OCI-LY3 (cell line): ENCODE measurements around the gene DCDC2.

ENCODE experiments used
- H2AFZ ChIP-seq: fragments of 200-600, 300-600 bp; shearing (Covaris generic); 2 replicates; pipeline ENCODE4 v1.6.0; 2014; ENCODE audit warnings: antibody characterized with exemption, low read depth, low read length
- H3K27ac ChIP-seq: fragments of 200-600, 300-600 bp; sonication (generic); 2 replicates; pipeline ENCODE4 v1.5.1; 2014; ENCODE audit warnings: mild to moderate bottlenecking, low read length, moderate library complexity, mixed read lengths
- H3K27me3 ChIP-seq: fragments of 200-600, 300-600 bp; sonication (generic); 2 replicates; pipeline ENCODE4 v1.6.1; 2014; ENCODE audit warnings: low read depth, low read length, mixed read lengths
- H3K36me3 ChIP-seq: fragments of 200-600, 300-600 bp; sonication (generic); replicated peaks from 2 replicates; pipeline ENCODE3; 2014; ENCODE audit warnings: low read depth, low read length, mixed read lengths
- H3K4me1 ChIP-seq: fragments of 300-600, 200-600 bp; sonication (generic); 2 replicates; pipeline ENCODE4 v1.6.1; 2014; ENCODE audit warnings: low read length, mixed read lengths
- H3K4me2 ChIP-seq: fragments of 200-600, 300-600 bp; sonication (generic); 2 replicates; pipeline ENCODE4 v1.6.1; 2014; ENCODE audit warnings: low read length, mixed read lengths
- H3K4me3 ChIP-seq: fragments of 300-600, 200-600 bp; sonication (generic); 2 replicates; pipeline ENCODE4 v1.5.1; 2014; ENCODE audit warnings: antibody characterized with exemption, mild to moderate bottlenecking, low read length, moderate library complexity
- H3K79me2 ChIP-seq: fragments of 300-600, 200-600 bp; shearing (Covaris generic); 2 replicates; pipeline ENCODE4 v1.6.1; 2014; ENCODE audit warnings: mild to moderate bottlenecking, low read length, mixed read lengths
- H3K9ac ChIP-seq: fragments of 300-600, 200-600 bp; shearing (Covaris generic); 2 replicates; pipeline ENCODE4 v1.6.0; 2014; ENCODE audit warnings: mild to moderate bottlenecking, low read length, moderate library complexity
- H3K9me3 ChIP-seq: fragments of 200-600, 300-600 bp; shearing (Covaris generic); 2 replicates; pipeline ENCODE4 v1.6.1; 2014; ENCODE audit warnings: low read length, mixed read lengths; ENCODE audit not compliant: insufficient read depth
- H4K20me1 ChIP-seq: fragments of 200-600, 300-600 bp; sonication (generic); 2 replicates; pipeline ENCODE4 v1.6.1; 2016; ENCODE audit warnings: low read length, mixed read lengths; ENCODE audit not compliant: insufficient read depth
- CTCF ChIP-seq: fragments of 200-600, 300-600 bp; sonication (generic); IDR thresholded peaks from 2 replicates; pipeline ENCODE4 v1.5.1; 2014; ENCODE audit warnings: antibody characterized with exemption, low read length, low read depth
- EZH2phosphoT487 ChIP-seq: fragments of 200-600 bp; shearing (Covaris generic); IDR thresholded peaks from 2 replicates; pipeline ENCODE4 v1.6.1; 2018; ENCODE audit warnings: antibody characterized with exemption, mixed run types, low read depth

DCDC2 gene

GRCh38 chr6:24357336-24358218 lies at the start of gene DCDC2:
Gene DCDC2 (minus strand): TSS chr6:24358059. CDS start chr6:24357750, 309 bp downstream.
- Histone ChIP-seq H3K27me3 (0 out of 2 replicates have a peak, but pooled peaks cover 3% of the 10 kb centered on the region), H2AFZ (no peak within 1 kb of the TSS), H3K4me1 (peaks cover 7% of the 10 kb centered on the region), H3K36me3 (no peaks in the 10 kb centered on the region), H3K9ac (no peak within 1 kb of the TSS), H3K4me2 (no peak within 1 kb of the TSS), H3K27ac (no peak within 1 kb of the TSS), H4K20me1 (no peaks in the 10 kb centered on the region), H3K9me3 (no peaks in the 10 kb centered on the region), H3K4me3 (no peak within 1 kb of the TSS), H3K79me2 (no peaks in the 10 kb centered on the region)
- TF ChIP-seq CTCF (no peak), EZH2phosphoT487 (no peak)

- Histone ChIP-seq H3K4me3 (no peak overlapping the region), H3K4me1 (peaks cover 41% of the 10 kb centered on the region), H3K9ac (no peak overlapping the region), H3K9me3 (no peaks in the 10 kb centered on the region), H3K4me2 (no peak overlapping the region), H3K79me2 (peaks cover 28% of the 10 kb centered on the region), H2AFZ (no peak overlapping the region), H3K27ac (no peak overlapping the region), H3K36me3 (peaks cover 19% of the 10 kb centered on the region), H4K20me1 (peaks cover 9% of the 10 kb centered on the region), H3K27me3 (no peaks in the 10 kb centered on the region)
- TF ChIP-seq CTCF (no peak), EZH2phosphoT487 (no peak)
Observed at GRCh38 chr6:24405262-24405661, 47.4 kb upstream of the DCDC2 start.

- Histone ChIP-seq H3K9me3 (no peaks in the 10 kb centered on the region), H3K27ac (no peak overlapping the region), H4K20me1 (peaks cover 4% of the 10 kb centered on the region), H2AFZ (peak overlapping the region; percentile 86; the same call in 1 of the 2 replicates), H3K9ac (peak overlapping the region; percentile 76), H3K4me2 (peak overlapping the region; percentile 94), H3K79me2 (peaks cover 28% of the 10 kb centered on the region), H3K4me3 (peak overlapping the region; percentile 98), H3K36me3 (peaks cover 11% of the 10 kb centered on the region), H3K27me3 (no peaks in the 10 kb centered on the region), H3K4me1 (peaks cover 32% of the 10 kb centered on the region)
- no peak for TF ChIP-seq EZH2phosphoT487
- TF ChIP-seq CTCF, result no peak
Observed at GRCh38 chr6:24403501-24403824, 45.6 kb upstream of the DCDC2 start.

GRCh38 chr6:24402697-24403500 lies 45.0 kb upstream of the DCDC2 start, which contains the start of gene MRS2:
Gene MRS2 (plus strand): TSS chr6:24402936. CDS start chr6:24403047, 111 bp downstream.
- Histone ChIP-seq H3K79me2 (peaks cover 28% of the 10 kb centered on the region), H3K9me3 (no peaks in the 10 kb centered on the region), H3K9ac (peak within 1 kb of the TSS; percentile 76), H2AFZ (peak within 1 kb of the TSS; percentile 86), H3K27ac (no peak within 1 kb of the TSS), H4K20me1 (peaks cover 4% of the 10 kb centered on the region), H3K4me2 (peak within 1 kb of the TSS; percentile 94), H3K36me3 (peaks cover 8% of the 10 kb centered on the region), H3K4me3 (peak within 1 kb of the TSS; percentile 98), H3K4me1 (peaks cover 26% of the 10 kb centered on the region), H3K27me3 (no peaks in the 10 kb centered on the region)
- TF ChIP-seq EZH2phosphoT487 (no peak), CTCF (no peak)
